SK-N-SH treated with all-trans-retinoic acid at 6 μM for 48 hours (cell line): Measurements from ENCODE around the gene EPB41L5.

Experiments used
- ATAC-seq: fragments of 200-7000 bp; cut with Tn5 transposase; 3 replicates; pipeline ENCODE4 v1.9.1; 2020; ENCODE audit warnings: mild to moderate bottlenecking, moderate library complexity
- ARNTL ChIP-seq: fragments of 450-650 bp; formaldehyde crosslinking; IDR thresholded peaks from 2 replicates; pipeline ENCODE4 v1.5.0; 2020; ENCODE audit warnings: low read depth, mild to moderate bottlenecking, moderate library complexity, borderline replicate concordance
- CREB5 ChIP-seq: fragments of 250-450 bp; sonication (Bioruptor Pico); IDR thresholded peaks from 2 replicates; pipeline ENCODE4 v1.5.1; 2020; ENCODE audit warnings: low read depth, mild to moderate bottlenecking, moderate library complexity
- CSDC2 ChIP-seq: fragments of 250-450 bp; sonication (Bioruptor Pico); IDR thresholded peaks from 2 replicates; pipeline ENCODE4 v1.5.0; 2020; ENCODE audit warnings: mild to moderate bottlenecking, moderate library complexity
- CSRNP3 ChIP-seq: fragments of 250-450 bp; sonication (Bioruptor Pico); IDR thresholded peaks from 2 replicates; pipeline ENCODE4 v1.5.1; 2021; ENCODE audit warnings: mild to moderate bottlenecking, moderate library complexity
- ESRRG ChIP-seq: fragments of 250-450 bp; sonication (Bioruptor Pico); IDR thresholded peaks from 2 replicates; pipeline ENCODE4 v1.6.1; 2021; ENCODE audit warnings: mild to moderate bottlenecking
- GLIS3 ChIP-seq: fragments of 250-450 bp; sonication (Bioruptor Pico); IDR thresholded peaks from 2 replicates; pipeline ENCODE4 v1.5.0; 2020; ENCODE audit warnings: mild to moderate bottlenecking, moderate library complexity
- ISL1 ChIP-seq: fragments of 250-450 bp; sonication (Bioruptor Pico); IDR thresholded peaks from 2 replicates; pipeline ENCODE4 v2.1.2; 2022; ENCODE audit warnings: mild to moderate bottlenecking, moderate library complexity
- OSR1 ChIP-seq: fragments of 250-450 bp; sonication (Bioruptor Pico); IDR thresholded peaks from 2 replicates; pipeline ENCODE4 v1.8.0; 2022; ENCODE audit warnings: moderate library complexity, mild to moderate bottlenecking, inconsistent platforms
- PATZ1 ChIP-seq: fragments of 250-450 bp; sonication (Bioruptor Pico); IDR thresholded peaks from 2 replicates; pipeline ENCODE4 v1.8.0; 2020; ENCODE audit warnings: mild to moderate bottlenecking, moderate library complexity, borderline replicate concordance
- POU6F1 ChIP-seq: fragments of 250-450 bp; sonication (Bioruptor Pico); IDR thresholded peaks from 2 replicates; pipeline ENCODE4 v1.8.0; 2021; ENCODE audit warnings: low read depth, mild to moderate bottlenecking, moderate library complexity, borderline replicate concordance
- PPARA ChIP-seq: fragments of 250-450 bp; sonication (Bioruptor Pico); IDR thresholded peaks from 2 replicates; pipeline ENCODE4 v1.5.0; 2020; ENCODE audit warnings: mild to moderate bottlenecking, borderline replicate concordance
- RARB ChIP-seq: fragments of 250-450 bp; sonication (Bioruptor Pico); IDR thresholded peaks from 2 replicates; pipeline ENCODE4 v1.8.0; 2021; ENCODE audit warnings: mild to moderate bottlenecking, moderate library complexity
- SNAI2 ChIP-seq: fragments of 250-450 bp; sonication (Bioruptor Pico); IDR thresholded peaks from 2 replicates; pipeline ENCODE4 v1.5.0; 2020; ENCODE audit warnings: mild to moderate bottlenecking, moderate library complexity
- TCF4 ChIP-seq: fragments of 250-450 bp; sonication (Bioruptor Pico); IDR thresholded peaks from 2 replicates; pipeline ENCODE4 v1.8.0; 2021; ENCODE audit warnings: mild to moderate bottlenecking, moderate library complexity, borderline replicate concordance
- TOX ChIP-seq: fragments of 250-450 bp; sonication (Bioruptor Pico); IDR thresholded peaks from 2 replicates; pipeline ENCODE4 v1.8.0; 2021; ENCODE audit warnings: mild to moderate bottlenecking, moderate library complexity, borderline replicate concordance
- TSHZ2 ChIP-seq: fragments of 250-450 bp; sonication (Bioruptor Pico); IDR thresholded peaks from 2 replicates; pipeline ENCODE4 v1.5.0; 2020; ENCODE audit warnings: mild to moderate bottlenecking, moderate library complexity
- ZC3H10 ChIP-seq: fragments of 250-450 bp; sonication (Bioruptor Pico); IDR thresholded peaks from 2 replicates; pipeline ENCODE4 v1.5.1; 2021; ENCODE audit warnings: mild to moderate bottlenecking, moderate library complexity
- ZFP3 ChIP-seq: fragments of 250-450 bp; sonication (Bioruptor Pico); IDR thresholded peaks from 2 replicates; pipeline ENCODE4 v1.5.0; 2020; ENCODE audit warnings: mild to moderate bottlenecking, moderate library complexity
- ZFP30 ChIP-seq: fragments of 450-650 bp; formaldehyde crosslinking; IDR thresholded peaks from 2 replicates; pipeline ENCODE4 v1.5.0; 2022; ENCODE audit warnings: mild to moderate bottlenecking, moderate library complexity
- ZNF70 ChIP-seq: fragments of 450-650 bp; formaldehyde crosslinking; IDR thresholded peaks from 2 replicates; pipeline ENCODE4 v1.5.0; 2020; ENCODE audit warnings: mild to moderate bottlenecking, moderate library complexity
- ZNF8 ChIP-seq: fragments of 450-650 bp; formaldehyde crosslinking; IDR thresholded peaks from 2 replicates; pipeline ENCODE4 v1.5.0; 2020; ENCODE audit warnings: mild to moderate bottlenecking, moderate library complexity

The EPB41L5 gene

GRCh38 chr2:120141300-120142069 lies 128.6 kb downstream of the EPB41L5 start (continued):
- no peak for TF ChIP-seq CREB5 (CRISPR knock-in tag)
- no peak for TF ChIP-seq ZFP3 (CRISPR knock-in tag)
- TF ChIP-seq CSRNP3 (CRISPR knock-in tag), result no peak
- TF ChIP-seq ZNF70 (CRISPR knock-in tag), result no peak
- no peak for TF ChIP-seq POU6F1 (CRISPR knock-in tag)
- TF ChIP-seq PPARA (CRISPR knock-in tag), result no peak
- no peak for TF ChIP-seq CSDC2
- TF ChIP-seq ZNF8 (CRISPR knock-in tag), result no peak
- no peak for TF ChIP-seq SNAI2 (CRISPR knock-in tag)

GRCh38 chr2:120142528-120143219 lies 129.8 kb downstream of the EPB41L5 start:
- TF ChIP-seq PPARA (CRISPR knock-in tag) (no peak), RARB (CRISPR knock-in tag) (no peak), ARNTL (CRISPR knock-in tag) (no peak), TCF4 (CRISPR knock-in tag) (no peak), ZNF70 (CRISPR knock-in tag) (no peak), TOX (no peak), ZNF8 (CRISPR knock-in tag) (no peak), PATZ1 (CRISPR knock-in tag) (no peak), ESRRG (CRISPR knock-in tag) (no peak), OSR1 (CRISPR knock-in tag) (no peak), ZC3H10 (CRISPR knock-in tag) (no peak), ISL1 (no peak), ZFP30 (CRISPR knock-in tag) (no peak)
- ATAC-seq, result no peak

- ATAC-seq, result no peak
- no peak for TF ChIP-seq ZNF8 (CRISPR knock-in tag)
- TF ChIP-seq CSDC2, result no peak
- TF ChIP-seq ARNTL (CRISPR knock-in tag), result no peak
- TF ChIP-seq TOX, result no peak
These were observed 135.4 kb downstream of the EPB41L5 start for GRCh38 chr2:120148229-120148628.

GRCh38 chr2:120148669-120149068 lies 135.8 kb downstream of the EPB41L5 start:
- ATAC-seq, result no peak
- TF ChIP-seq ZC3H10 (CRISPR knock-in tag) (no peak), CSRNP3 (CRISPR knock-in tag) (no peak), ZNF70 (CRISPR knock-in tag) (no peak), ISL1 (no peak), ESRRG (CRISPR knock-in tag) (no peak), ZFP3 (CRISPR knock-in tag) (no peak), PATZ1 (CRISPR knock-in tag) (no peak), SNAI2 (CRISPR knock-in tag) (no peak), ZNF8 (CRISPR knock-in tag) (no peak), TSHZ2 (CRISPR knock-in tag) (no peak), GLIS3 (CRISPR knock-in tag) (no peak)
